ENCODE measurements around the gene TANC1.

DNA sequence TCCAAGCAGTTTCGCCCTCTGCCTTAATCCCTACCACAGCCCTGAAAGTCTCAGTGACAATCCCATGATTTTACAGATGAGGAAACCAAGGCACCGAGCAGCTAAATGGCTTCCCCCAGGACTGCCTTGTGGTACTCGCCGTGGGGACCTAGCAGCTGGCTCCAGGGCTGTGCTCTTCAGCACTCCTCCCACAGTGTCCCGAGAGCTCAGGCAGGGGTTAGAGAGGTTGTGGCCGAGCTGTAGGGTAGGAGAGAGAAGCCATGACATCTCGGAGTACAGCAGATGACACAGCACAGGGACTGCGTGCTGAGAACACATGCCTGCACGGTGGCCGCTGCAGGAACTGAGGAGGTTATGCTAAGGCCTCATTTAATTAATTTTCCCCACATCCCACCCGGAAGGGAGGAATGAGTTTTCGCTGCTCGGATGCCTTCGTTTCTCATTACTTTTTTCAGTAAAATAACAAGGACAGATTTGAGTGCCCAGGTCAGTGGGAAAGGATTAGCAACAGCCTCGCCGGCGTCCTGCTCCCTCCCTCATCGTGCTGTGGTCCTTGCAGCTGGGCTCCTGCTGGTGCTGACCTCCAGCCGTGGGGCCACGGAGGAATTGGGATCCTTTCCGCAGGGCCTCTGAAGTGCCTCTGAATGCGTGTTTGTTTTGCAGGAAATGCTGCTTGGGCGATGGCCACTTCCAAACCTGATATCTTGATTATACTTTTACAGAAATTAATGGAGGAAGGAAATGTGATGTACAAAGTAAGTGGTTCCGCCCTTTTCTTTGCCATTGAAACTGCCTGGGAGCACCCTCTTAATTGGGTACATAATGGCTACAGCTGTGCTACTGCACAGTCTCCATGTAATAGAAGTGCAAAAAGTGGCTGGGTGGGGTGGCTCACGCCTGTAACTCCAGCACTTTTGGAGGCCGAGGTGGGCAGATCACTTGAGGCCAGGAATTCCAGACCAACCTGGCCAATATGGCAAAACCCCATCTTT, 256.9 kb downstream of the TANC1 start:
- TF ChIP-seq NANOG (IDR thresholded peaks at IDR 0.05; ENCODE audit: borderline replicate concordance) (no peak), EZH2 (IDR thresholded peaks at IDR 0.05; ENCODE audit: low read depth, unreplicated experiment) (no peak), EZH2phosphoT487 (IDR thresholded peaks at IDR 0.05; ENCODE audit: unreplicated experiment) (no peak), JUNB (IDR thresholded peaks at IDR 0.05; ENCODE audit: unreplicated experiment) (no peak), POLR2AphosphoS5 (IDR thresholded peaks at IDR 0.05; ENCODE audit: low read depth) (no peak)
- TF ChIP-seq, protein P1, sequence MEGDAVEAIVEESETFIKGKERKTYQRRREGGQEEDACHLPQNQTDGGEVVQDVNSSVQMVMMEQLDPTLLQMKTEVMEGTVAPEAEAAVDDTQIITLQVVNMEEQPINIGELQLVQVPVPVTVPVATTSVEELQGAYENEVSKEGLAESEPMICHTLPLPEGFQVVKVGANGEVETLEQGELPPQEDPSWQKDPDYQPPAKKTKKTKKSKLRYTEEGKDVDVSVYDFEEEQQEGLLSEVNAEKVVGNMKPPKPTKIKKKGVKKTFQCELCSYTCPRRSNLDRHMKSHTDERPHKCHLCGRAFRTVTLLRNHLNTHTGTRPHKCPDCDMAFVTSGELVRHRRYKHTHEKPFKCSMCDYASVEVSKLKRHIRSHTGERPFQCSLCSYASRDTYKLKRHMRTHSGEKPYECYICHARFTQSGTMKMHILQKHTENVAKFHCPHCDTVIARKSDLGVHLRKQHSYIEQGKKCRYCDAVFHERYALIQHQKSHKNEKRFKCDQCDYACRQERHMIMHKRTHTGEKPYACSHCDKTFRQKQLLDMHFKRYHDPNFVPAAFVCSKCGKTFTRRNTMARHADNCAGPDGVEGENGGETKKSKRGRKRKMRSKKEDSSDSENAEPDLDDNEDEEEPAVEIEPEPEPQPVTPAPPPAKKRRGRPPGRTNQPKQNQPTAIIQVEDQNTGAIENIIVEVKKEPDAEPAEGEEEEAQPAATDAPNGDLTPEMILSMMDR (conservative IDR thresholded peaks at IDR 0.05; ENCODE audit: low read depth in 2 of 2): no peak
- TF ChIP-seq, protein P2, sequence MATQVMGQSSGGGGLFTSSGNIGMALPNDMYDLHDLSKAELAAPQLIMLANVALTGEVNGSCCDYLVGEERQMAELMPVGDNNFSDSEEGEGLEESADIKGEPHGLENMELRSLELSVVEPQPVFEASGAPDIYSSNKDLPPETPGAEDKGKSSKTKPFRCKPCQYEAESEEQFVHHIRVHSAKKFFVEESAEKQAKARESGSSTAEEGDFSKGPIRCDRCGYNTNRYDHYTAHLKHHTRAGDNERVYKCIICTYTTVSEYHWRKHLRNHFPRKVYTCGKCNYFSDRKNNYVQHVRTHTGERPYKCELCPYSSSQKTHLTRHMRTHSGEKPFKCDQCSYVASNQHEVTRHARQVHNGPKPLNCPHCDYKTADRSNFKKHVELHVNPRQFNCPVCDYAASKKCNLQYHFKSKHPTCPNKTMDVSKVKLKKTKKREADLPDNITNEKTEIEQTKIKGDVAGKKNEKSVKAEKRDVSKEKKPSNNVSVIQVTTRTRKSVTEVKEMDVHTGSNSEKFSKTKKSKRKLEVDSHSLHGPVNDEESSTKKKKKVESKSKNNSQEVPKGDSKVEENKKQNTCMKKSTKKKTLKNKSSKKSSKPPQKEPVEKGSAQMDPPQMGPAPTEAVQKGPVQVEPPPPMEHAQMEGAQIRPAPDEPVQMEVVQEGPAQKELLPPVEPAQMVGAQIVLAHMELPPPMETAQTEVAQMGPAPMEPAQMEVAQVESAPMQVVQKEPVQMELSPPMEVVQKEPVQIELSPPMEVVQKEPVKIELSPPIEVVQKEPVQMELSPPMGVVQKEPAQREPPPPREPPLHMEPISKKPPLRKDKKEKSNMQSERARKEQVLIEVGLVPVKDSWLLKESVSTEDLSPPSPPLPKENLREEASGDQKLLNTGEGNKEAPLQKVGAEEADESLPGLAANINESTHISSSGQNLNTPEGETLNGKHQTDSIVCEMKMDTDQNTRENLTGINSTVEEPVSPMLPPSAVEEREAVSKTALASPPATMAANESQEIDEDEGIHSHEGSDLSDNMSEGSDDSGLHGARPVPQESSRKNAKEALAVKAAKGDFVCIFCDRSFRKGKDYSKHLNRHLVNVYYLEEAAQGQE (IDR thresholded peaks at IDR 0.05; ENCODE audit: unreplicated experiment): no peak
- TF ChIP-seq, protein P3, sequence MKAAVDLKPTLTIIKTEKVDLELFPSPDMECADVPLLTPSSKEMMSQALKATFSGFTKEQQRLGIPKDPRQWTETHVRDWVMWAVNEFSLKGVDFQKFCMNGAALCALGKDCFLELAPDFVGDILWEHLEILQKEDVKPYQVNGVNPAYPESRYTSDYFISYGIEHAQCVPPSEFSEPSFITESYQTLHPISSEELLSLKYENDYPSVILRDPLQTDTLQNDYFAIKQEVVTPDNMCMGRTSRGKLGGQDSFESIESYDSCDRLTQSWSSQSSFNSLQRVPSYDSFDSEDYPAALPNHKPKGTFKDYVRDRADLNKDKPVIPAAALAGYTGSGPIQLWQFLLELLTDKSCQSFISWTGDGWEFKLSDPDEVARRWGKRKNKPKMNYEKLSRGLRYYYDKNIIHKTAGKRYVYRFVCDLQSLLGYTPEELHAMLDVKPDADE (IDR thresholded peaks at IDR 0.05): no peak
